ENCODE measurements around the gene TOMM20. TPM values are rescaled to one million over a fixed set of nuclear protein-coding genes. Genes with fewer than 3 reads are reported as not detected.
A peak's percentile ranks its signal among the peaks of the same experiment; 100 is the strongest.

Gene TOMM20
- total and polyA plus RNA-seq, 2 experiments from 2014 or later, result 138 to 159 TPM

DNA sequence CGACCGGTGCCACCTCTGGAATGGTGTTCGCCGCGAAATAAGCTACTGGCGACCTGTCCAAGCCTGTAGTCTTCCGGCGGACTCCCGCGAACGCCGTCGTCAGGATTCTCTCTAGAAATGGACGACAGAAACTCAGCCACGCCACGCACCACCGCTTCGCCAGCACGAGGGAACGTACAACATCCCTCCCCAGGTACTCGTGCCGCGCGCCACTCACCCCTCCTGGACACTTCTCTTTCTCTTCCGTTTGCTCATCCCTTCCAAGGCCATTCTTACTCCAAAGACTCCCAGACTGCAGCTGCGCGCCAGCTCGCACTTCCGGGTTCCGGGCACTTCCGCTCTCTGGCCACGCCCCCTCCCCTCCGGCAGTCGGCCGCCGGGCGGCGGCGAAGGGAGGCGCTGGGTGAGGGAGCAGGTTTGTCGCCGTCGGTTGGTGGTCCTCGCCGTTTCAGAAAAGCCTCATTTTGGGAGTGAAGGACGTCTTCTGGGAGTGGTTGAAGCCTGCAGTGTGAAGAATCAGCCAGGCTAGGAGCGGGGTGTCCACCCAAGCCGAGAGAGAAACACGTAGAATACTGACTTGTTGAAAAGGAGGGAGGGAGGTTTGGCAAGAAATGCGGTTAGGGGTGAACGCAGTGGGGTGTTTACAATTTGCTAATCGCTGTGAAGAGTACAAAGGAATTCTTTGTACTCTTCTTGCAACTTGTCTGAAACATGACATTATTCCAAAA lies 32.5 kb upstream of the TOMM20 start, which contains the start of gene RBM34 (continued):
- TF ChIP-seq, protein P1, sequence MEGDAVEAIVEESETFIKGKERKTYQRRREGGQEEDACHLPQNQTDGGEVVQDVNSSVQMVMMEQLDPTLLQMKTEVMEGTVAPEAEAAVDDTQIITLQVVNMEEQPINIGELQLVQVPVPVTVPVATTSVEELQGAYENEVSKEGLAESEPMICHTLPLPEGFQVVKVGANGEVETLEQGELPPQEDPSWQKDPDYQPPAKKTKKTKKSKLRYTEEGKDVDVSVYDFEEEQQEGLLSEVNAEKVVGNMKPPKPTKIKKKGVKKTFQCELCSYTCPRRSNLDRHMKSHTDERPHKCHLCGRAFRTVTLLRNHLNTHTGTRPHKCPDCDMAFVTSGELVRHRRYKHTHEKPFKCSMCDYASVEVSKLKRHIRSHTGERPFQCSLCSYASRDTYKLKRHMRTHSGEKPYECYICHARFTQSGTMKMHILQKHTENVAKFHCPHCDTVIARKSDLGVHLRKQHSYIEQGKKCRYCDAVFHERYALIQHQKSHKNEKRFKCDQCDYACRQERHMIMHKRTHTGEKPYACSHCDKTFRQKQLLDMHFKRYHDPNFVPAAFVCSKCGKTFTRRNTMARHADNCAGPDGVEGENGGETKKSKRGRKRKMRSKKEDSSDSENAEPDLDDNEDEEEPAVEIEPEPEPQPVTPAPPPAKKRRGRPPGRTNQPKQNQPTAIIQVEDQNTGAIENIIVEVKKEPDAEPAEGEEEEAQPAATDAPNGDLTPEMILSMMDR (conservative IDR thresholded peaks at IDR 0.05; ENCODE audit: low read depth in 2 of 2), result 0 out of 4 replicates have a peak, but pooled peaks of 1 of the 2 experiments have one; percentile 14
- peak; percentile 98 for TF ChIP-seq POLR2AphosphoS5 (IDR thresholded peaks at IDR 0.05; ENCODE audit: low read depth)
- no peak for TF ChIP-seq JUNB (IDR thresholded peaks at IDR 0.05; ENCODE audit: unreplicated experiment)
- TF ChIP-seq EZH2 (IDR thresholded peaks at IDR 0.05; ENCODE audit: low read depth, unreplicated experiment), result no peak
- TF ChIP-seq CREB1 (CRISPR knock-in tag; IDR thresholded peaks at IDR 0.05; ENCODE audit: low read depth), result no peak

DNA sequence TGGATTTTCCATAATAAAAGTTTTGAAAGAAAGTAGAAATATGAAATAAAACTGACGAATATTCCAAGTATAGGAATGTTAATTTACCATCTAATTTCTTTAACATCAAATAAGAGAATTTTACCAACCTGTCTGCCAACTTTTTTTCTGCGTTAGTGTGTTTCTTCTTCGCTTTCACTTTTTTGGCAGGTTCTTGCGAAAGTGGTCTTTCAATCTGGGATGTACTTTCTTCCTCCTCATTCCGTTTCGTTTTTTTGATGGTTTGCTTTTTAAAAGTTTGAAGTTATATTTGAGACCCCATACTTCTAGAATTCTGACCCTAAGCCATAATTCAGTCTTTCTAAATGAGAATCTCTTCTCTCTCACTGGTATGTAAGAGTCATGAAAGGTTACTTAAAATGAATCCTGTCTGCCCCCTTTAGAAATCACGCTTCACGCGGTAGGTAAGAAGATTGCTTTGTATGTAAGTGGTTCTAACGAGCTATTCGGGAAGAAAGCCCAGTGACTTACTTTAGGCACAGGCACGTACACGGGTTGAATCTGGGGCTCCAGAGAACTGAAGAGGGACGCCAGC lies 31.8 kb upstream of the TOMM20 start:
- Mint-ChIP-seq H3K27me3 (ENCODE audit: insufficient read depth, low read depth, poor library complexity) (peaks cover 9% of the 10 kb centered on the region), H3K27ac (peak overlapping the region; percentile 95), H3K36me3 (ENCODE audit: low read depth) (peaks cover 16% of the 10 kb centered on the region; the same call in 2 of the 3 replicates), H3K4me1 (peaks cover 6% of the 10 kb centered on the region; the same call in 2 of the 3 replicates), H3K9me3 (no peaks in the 10 kb centered on the region), H3K4me3 (peak overlapping the region; percentile 95)
- ATAC-seq (peak; percentile 21; the same call in 2 of the 3 replicates), DNase-seq (ENCODE audit: low spot score) (peak; percentile 52)
- Histone ChIP-seq H3K9me2 (ENCODE audit: insufficient read depth) (no peaks in the 10 kb centered on the region), H3K4me1 (ENCODE audit: insufficient read depth) (peaks cover 8% of the 10 kb centered on the region; the same call in 1 of the 2 replicates), H3K27me3 (ENCODE audit: insufficient read depth) (no peaks in the 10 kb centered on the region), H3K27ac (ENCODE audit: low read depth) (peak overlapping the region; percentile 22; the same call in 1 of the 2 replicates), H3K4me2 (peak overlapping the region; percentile 85), H3K36me3 (ENCODE audit: insufficient read depth) (peaks cover 23% of the 10 kb centered on the region), H4K20me1 (replicated peaks; ENCODE audit: insufficient read depth) (peaks cover 13% of the 10 kb centered on the region; the same call in 1 of the 2 replicates), H3K79me2 (replicated peaks; ENCODE audit: insufficient read depth) (peaks cover 43% of the 10 kb centered on the region), H2AFZ (peak overlapping the region; percentile 69; the same call in 1 of the 2 replicates), H3K4me3 (peak overlapping the region; percentile 77), H3F3A (replicated peaks; ENCODE audit: low read depth) (no peaks in the 10 kb centered on the region; the same call in 1 of the 2 replicates)
- TF ChIP-seq EZH2phosphoT487 (IDR thresholded peaks at IDR 0.05; ENCODE audit: unreplicated experiment) (no peak), EZH2 (IDR thresholded peaks at IDR 0.05; ENCODE audit: low read depth, unreplicated experiment) (no peak), NANOG (IDR thresholded peaks at IDR 0.05; ENCODE audit: borderline replicate concordance) (no peak), POLR2AphosphoS5 (IDR thresholded peaks at IDR 0.05; ENCODE audit: low read depth) (no peak), ZNF331 (CRISPR knock-in tag; IDR thresholded peaks at IDR 0.05; ENCODE audit: low read depth) (no peak), STAT1 (IDR thresholded peaks at IDR 0.05; ENCODE audit: unreplicated experiment) (no peak), JUNB (IDR thresholded peaks at IDR 0.05; ENCODE audit: unreplicated experiment) (no peak), ZNF114 (CRISPR knock-in tag; IDR thresholded peaks at IDR 0.05) (no peak)
- TF ChIP-seq, protein P2, sequence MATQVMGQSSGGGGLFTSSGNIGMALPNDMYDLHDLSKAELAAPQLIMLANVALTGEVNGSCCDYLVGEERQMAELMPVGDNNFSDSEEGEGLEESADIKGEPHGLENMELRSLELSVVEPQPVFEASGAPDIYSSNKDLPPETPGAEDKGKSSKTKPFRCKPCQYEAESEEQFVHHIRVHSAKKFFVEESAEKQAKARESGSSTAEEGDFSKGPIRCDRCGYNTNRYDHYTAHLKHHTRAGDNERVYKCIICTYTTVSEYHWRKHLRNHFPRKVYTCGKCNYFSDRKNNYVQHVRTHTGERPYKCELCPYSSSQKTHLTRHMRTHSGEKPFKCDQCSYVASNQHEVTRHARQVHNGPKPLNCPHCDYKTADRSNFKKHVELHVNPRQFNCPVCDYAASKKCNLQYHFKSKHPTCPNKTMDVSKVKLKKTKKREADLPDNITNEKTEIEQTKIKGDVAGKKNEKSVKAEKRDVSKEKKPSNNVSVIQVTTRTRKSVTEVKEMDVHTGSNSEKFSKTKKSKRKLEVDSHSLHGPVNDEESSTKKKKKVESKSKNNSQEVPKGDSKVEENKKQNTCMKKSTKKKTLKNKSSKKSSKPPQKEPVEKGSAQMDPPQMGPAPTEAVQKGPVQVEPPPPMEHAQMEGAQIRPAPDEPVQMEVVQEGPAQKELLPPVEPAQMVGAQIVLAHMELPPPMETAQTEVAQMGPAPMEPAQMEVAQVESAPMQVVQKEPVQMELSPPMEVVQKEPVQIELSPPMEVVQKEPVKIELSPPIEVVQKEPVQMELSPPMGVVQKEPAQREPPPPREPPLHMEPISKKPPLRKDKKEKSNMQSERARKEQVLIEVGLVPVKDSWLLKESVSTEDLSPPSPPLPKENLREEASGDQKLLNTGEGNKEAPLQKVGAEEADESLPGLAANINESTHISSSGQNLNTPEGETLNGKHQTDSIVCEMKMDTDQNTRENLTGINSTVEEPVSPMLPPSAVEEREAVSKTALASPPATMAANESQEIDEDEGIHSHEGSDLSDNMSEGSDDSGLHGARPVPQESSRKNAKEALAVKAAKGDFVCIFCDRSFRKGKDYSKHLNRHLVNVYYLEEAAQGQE (IDR thresholded peaks at IDR 0.05; ENCODE audit: unreplicated experiment), result no peak
- TF ChIP-seq, protein P1 (conservative IDR thresholded peaks at IDR 0.05; ENCODE audit: low read depth in 2 of 2), result no peak
- TF ChIP-seq, protein P3, sequence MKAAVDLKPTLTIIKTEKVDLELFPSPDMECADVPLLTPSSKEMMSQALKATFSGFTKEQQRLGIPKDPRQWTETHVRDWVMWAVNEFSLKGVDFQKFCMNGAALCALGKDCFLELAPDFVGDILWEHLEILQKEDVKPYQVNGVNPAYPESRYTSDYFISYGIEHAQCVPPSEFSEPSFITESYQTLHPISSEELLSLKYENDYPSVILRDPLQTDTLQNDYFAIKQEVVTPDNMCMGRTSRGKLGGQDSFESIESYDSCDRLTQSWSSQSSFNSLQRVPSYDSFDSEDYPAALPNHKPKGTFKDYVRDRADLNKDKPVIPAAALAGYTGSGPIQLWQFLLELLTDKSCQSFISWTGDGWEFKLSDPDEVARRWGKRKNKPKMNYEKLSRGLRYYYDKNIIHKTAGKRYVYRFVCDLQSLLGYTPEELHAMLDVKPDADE (IDR thresholded peaks at IDR 0.05), result no peak
